DMS53 (cell line): ENCODE measurements around the gene ITFG1.
A peak's percentile ranks its signal among the peaks of the same experiment; 100 is the strongest.
"Not testable (repeated sequence)": the region's sequence is repeated elsewhere in the genome, so short reads cannot be mapped to it uniquely, and the experiment has no call there.

Source experiments
- DNase-seq: peaks from one replicate; lab custom pipeline; 2025; lab: John Stamatoyannopoulos, UW

The ITFG1 gene

DNA sequence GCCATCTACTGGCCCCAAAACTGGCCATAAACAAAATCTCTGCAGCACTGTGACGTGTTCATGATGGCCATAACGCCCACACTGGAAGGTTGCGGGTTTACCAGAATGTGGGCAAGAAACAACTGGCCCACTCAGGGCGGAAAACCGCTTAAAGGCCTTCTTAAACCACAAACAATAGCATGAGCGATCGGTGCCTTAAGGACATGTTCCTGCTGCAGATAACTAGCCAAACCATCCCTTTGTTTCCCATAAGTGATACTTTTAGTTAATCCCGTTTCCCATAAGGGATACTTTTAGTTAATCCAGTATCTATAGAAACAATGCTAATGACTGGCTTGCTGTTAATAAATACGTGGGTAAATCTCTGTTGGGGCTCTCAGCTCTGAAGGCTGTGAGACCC lies 308.4 kb downstream of the ITFG1 start:
- not testable (repeated sequence) for DNase-seq

DNA sequence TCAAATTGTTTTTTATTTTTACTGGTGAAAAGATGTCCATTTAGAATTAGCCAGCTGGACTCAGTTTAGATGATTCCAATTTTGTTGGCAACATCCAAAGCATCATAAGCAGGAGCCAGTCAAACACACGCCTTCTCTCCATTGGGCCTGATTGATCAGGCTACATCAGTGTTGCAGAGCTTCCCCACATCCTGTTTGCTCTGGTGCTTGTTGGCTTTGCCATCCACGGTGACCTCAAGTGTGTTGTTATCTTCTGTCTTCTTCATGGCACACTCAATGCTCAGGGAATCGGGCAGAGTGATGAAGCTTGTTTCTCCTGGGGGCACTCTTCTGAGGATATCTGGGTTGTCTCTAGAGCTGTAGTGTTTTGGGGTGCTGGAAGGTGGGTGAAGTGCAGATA lies 310.8 kb downstream of the ITFG1 start:
- DNase-seq, result peak; percentile 21

DNA sequence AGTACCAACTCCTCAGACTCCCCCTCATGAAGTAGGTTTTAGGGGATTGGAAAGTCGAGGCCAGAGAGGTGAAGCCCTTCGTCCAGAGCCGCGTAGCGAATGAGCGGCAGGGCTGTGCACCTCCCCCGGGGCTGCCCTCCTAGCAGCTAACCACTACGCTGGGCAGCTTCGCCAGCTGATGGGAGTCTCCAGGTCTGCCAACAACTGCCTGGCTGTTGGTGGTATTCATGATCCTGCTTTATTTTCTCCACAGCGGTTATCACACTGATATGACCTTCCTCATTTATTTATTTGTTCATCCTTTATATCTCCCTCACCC lies 316.3 kb downstream of the ITFG1 start:
- DNase-seq, result peak; percentile 77

DNA sequence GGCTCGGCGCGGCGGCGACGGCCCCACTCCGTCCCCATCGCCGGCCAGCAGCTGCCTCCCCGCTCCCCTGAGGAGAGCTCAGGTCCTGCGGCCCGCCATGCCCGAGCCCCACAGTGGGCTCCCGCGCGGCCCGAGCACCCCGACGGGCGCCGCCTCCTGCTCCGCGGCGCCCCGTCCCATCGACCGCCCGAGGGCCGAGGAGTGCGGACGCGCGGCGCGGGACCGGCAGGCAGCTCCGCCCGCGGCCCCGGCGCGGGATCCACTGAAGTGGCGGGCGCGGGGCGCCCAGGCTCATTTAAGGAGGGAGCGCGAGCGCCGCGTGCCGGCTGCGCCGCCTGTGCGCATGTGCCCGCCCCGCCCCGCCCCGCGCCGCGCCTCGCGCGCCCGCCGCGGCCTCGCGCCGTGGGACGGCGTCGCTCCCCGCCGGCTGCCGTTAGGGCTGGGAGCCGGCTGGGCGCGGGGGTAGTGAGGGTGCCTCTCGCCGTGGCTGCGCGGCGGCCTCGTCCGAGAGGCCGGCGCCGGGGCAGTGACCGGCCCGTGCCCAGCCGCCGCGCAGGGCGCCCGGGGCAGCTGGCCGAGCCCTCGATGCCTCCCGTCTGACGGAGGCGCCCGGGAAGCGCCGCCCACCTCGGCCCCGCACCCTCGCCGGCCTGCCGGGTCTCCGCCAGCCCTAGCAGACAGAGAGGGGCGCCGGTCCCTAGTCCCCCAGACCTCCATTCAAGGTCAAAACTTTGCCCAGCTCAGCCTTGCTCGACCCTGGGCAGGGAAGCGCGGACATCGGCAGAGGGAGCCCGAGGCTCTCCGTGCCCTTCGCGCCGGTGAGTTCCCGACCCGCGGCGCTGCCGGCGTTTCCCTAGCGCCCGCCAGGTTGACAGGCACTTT lies 316.9 kb downstream of the ITFG1 start, which contains the start of gene NETO2:
NETO2 (minus strand) TSS at position 269 of the 882 bp plus-strand sequence. CDS start 333 bp downstream, outside the sequence.
- DNase-seq, result peak; percentile 83

DNA sequence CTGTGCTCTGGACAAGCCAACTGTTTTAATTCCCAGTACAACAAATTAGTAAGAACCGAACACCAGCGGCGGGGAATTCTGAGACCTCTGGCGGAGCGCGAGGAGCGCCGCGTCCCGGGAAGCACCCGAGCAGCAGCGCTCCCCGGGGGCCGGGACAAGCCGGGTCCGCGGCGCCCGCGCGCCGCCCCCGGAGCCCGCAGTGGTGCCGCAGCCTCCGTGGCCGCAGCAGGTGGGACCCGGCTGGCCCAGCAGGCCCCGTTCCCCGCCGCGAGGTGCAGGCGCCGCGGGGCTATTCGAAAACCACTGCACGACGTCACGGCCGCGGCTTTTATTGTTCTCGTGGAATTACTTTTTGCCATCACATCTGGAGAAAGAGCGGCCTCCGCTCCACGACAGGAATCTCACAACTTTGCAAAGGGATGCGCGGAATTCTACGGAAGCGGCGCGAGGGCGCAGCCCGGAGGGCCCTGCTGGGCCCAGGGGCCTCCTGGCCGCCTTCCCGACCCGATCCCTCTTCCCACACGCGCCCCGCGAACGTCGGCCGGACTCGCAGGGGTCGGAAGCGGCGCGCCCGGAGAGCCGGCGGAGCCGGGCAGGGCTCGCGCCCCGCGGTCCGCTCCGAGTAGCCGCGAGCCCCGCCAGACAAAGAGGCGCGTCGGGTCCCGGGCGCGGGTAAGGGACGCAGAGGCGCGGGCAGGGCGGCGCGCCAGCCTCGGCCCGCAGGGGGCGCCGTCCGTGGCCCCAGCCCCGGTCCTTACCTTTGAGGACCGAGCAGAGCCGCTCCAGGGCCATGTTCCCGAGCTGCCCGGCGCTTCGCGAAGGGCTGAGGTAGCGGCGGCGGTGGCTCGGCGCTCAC lies 317.8 kb downstream of the ITFG1 start:
- DNase-seq, result peak; percentile 92

DNA sequence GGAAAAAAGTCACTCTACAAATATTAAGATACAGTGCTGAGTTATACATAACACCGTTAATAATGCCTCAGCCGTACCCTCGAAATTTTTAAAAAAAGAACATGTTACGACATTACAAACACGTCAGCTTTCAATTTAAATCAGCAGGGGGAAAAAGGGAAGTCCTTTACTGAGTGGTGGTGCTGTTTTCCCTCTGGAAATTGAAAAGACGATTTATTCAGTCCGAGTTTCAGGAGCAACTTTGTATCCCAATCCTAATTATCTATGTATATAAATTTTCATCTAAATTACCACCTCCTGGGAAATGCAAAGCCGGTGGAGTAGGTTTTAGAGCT lies 318.4 kb downstream of the ITFG1 start:
- peak; percentile 62 for DNase-seq

DNA sequence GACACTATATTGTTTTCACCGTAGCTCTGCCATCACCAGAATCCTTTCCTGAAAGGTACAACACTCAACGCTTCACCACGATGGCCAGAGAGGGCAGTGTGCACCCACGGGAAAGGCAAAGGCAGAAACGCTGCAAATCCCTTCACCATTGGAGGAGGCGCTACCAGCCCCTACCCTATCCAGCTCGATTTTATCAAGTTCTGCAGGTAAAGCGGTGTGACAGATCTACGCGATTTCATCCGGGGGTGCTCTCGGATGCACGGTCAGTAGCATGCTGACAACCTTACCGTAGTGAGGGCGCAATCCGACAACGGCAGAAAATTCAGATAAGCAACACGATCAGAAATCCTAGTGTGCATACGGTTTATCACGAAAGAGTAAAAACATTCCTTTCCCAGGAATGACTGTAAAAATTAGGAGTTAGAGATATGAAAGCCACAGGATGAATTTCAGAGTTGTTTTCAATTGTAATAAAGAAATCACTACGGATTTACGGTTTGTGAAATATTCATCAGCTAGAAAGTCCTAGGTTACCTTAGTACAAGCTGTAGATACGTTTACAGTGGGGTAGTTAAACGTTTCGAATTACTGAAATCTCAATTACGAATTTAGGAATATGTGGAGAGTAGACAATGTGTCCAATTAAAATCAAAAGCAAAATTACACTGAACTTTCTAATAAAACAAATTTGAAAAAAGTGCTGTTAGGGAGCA lies 318.9 kb downstream of the ITFG1 start:
- peak; percentile 98 for DNase-seq

DNA sequence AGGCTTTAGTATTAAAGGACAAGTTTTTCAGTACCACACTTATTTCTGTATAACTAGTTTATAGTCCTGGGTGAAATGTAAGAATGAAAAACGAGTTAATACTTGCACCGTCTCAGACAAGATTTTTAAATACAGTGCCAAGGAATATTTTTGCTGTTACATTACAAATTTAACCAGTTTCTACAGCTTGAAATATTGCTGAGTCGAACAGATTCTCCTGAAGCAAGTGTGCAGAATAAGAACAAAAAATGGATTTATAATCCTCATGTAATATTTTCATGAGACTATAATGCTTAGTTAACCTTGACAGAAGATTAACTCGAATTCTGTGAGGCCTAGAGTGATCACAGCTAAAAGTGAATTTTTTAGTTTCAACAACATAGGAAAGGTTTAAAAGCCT lies 320.2 kb downstream of the ITFG1 start:
- no peak for DNase-seq

DNA sequence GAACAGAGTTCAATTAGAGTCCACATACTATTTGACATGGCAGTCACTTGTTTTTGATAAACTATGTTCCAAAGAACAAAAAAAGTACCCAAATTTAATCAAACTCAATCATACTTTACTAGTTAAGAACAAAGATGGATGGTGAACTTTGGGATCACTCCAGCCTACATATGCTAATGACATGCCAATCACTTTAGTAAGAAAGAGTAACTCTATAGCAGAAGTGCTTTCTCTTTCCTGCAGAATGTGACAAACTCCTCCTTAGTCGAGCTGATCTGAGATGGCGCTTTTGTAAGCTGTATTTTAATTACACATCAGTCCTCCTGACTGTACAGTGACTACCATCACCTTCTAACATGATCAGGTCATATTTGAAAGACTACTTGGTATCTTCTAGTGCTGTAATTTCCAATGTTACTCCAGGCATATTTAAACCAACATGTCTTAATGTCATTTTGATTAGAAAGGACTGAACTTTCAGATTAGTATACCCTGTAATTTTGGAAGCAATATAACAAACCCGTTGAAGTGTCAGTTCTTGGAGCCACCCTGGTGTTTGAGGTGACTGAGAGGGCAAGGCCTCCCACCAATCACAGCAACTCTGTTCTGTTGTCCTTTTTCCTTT lies 321.2 kb downstream of the ITFG1 start:
- no peak for DNase-seq

DNA sequence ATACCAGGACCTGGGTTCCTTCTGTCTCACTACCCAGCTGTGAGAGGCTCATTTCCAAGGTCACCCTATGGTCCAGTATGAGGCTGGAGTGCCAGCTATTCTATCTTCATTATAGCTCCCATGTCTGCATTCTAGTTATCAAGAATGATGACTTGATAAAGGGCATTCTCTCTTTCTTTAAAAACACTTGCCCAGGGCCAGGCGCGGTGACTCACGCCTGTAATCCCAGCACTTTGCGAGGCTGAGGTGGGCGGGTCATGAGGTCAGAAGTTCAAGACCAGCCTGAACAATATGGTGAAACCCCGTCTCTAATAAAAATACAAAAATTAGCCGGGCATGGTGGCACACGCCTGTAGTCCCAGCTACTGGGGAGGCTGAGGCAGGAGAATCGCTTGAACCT lies 322.9 kb downstream of the ITFG1 start:
- DNase-seq, result not testable (repeated sequence)

DNA sequence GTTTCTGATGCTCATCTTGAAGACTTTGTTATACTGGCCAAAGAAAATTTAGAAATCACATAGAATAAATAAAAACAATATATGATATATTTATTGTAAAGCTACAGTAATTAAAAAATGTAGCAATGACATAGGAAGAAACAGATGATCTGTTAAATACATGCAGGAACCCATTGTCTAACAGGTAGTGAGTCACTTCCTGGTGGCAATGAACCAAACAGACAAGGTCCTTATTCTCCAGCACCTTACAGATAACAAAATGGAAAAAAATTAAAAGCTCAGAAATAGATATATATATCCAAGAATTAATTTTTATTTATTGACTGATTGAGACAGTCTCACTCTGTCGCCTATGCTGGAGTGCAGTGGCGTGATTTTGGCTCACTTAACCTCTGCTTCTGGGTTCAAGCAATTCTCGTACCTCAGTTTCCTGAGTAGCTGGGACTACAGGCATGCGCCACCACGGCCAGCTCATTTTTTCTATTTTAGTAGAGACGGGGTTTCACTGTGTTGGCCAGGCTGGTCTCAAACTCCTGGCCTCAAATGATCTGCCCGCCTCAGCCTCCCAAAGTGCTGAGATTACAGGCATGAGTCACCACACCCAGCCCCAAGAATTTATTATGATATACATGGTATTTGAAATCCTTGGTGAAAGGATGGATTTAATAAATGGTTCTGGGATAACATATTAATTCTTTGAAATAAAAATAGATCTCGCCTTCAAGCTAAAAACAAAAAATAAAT lies 324.6 kb downstream of the ITFG1 start:
- peak; percentile 78 for DNase-seq

DNA sequence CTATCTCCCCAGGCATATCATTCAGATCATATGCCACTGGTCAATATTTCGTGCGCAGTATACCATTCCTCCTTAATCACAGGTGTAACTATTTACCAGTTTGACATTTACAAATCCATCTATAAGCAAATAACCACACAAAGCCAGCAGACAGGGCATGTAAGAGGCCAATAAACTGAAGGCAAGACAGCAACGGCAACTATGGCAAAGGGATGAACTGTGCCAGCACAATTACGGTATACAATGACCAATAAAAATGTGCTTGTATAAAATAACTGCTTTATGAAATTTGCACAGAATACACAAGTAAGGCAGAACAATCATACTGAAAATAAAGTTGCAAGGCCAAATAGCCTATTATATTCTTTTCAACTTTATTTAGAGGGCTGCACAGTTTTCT lies 326.3 kb downstream of the ITFG1 start:
- DNase-seq, result no peak

DNA sequence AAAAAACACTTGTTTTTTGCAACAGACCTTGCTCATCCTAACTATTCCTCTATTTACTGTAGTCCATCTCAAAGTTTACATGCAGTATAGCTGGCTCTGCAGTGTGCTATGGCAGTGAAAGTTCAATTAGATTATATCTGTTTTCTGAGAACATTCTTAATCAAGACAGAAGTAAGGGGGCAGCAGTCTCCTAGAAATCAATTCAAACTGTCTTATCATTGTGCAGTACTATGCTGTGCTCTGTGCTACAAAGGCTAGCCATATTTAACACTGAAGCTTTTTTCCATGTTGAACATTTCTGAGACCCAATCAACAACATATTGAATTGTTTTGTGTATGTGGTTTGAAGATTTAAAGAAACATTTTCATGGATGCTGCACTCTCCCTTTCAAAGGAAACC lies 328.6 kb downstream of the ITFG1 start:
- no peak for DNase-seq

DNA sequence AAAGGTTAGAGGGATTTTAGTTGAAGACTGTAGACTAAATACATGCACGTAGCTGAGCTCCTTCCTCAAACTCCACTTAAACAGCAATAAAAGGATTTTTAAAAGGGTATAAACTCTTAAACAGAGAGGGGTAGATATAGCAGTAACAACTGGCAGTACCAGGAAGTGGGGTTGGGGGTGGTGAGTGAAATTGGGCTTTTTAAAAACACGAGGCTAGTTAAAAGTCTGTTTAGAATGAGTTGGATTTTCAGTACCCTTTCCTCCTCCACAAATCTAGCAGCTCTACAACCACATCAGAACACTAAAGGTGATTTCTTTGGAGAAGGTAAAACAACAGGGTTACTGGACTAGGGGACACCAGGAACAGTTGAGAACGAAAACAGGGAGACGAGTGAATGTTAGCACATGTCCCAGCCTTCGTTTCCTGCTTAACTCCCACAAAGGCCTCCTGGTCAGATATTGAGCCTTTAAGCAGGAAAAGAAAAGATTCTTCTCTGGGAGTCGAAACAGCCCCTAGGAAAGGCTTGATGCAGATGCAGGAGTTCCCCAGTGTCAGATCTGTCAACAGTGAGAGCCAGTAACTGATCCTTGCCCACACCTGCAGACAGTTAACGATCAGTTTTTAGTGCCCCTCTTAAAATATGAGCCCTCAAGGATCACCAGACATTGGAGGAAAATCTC lies 331.0 kb downstream of the ITFG1 start:
- DNase-seq, result no peak

DNA sequence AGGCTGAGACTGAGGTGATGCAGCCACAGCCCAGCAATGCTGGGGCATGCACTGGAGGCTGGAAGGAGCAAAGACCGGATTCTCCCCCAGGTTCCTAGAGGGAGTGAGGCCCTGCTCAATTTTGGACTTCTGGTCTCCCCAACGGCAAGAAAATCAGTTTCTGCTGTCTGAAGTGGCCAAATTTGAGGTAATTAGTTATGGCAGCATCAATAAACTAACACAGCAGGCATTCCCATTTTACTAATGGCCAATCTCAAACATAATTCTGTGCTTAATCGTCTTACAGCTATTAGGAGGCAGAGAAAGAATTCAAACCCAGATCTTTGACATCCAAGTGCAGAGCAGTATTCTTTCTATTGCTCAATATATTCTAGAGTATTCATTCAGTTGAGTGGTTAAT lies 333.3 kb downstream of the ITFG1 start:
- no peak for DNase-seq

DNA sequence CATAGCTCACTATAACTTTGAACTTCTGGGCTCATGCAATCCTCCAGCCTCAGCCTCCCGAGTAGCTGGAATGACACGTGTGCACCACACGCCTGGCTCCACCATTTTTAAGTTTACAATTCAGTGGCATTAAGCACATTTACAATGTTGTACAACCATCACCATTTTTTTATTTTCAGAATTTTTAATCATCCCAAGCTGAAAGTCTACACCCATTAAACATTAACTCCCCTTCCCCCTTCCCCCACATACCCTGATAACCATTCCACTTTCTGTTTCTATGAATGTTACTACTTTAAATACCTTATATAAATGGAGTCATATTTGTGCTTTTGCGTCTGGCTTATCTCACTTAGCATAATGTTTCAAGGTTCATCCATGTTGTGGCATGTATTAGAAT lies 335.1 kb downstream of the ITFG1 start:
- DNase-seq, result no peak

DNA sequence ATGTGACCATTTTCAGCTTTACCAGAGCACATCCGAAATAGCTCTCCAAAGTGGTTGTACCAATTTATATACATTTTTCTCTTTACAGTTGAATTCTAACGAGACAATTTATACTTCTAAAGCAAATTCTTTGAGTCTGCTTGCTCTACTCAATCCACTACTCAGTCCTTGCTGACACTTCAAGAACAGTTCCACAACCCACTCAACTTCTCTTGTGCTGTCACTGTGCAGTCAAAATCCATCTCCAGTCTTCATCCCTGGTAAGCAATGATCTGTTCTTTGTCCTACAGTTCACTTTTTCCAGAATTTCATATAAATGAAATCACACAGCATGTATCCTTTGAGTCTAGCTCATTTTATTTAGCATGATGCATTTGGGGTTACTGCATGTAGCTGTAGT lies 347.7 kb downstream of the ITFG1 start:
- DNase-seq, result no peak

DNA sequence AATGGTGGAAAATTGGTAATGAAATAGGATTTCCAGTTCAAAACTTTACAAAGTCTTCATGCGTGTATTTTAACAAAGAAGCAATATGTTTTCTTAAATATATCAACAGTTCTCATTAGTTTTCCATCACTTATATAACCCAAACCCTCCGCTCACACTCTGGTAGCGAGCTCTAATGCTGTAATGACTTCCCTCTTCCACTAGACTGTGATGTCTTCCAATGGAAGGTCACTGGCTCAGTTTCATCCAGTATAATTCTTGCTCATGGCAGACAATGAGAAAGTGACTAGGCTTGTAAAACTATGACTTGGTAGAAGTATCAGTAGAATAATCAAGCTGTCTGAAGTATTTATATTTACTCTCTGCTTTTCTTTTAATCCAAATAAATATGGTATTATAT lies 349.9 kb downstream of the ITFG1 start:
- peak; percentile 26 for DNase-seq

DNA sequence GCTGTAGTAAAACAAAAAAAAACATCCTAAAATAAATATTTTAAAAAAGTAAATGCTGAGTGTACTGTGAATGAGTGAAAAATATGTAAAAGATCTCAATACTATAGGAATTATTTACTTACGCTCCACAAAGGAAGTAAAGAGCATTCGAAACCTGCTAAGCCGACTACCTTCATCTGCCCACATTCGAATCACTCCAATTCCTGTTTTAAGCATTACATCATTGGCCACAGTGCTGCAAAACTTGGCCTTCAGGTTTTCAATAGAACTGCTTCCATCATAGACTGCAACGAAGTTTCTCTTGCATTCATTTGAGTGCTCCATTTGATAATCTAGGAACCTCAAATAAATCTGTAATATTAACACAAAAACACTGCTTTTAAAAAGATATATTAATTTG lies 351.5 kb downstream of the ITFG1 start:
- no peak for DNase-seq
